ENCODE measurements around the gene KRT6A. TPM values are rescaled to one million over a fixed set of nuclear protein-coding genes. Genes with fewer than 3 reads are reported as not detected.

KRT6A gene
- polyA plus RNA-seq (2012; ENCODE audit: insufficient read depth, insufficient read length, low read depth): not detected

GRCh38 chr12:52493172-52493571 is at the start of gene KRT6A:
TSS of gene KRT6A (minus strand) at chr12:52493257. CDS start at chr12:52493188, 69 bp downstream.
- H3K36me3 ChIP-seq: no peaks in the 10 kb centered on the region
- H3K4me1 ChIP-seq: no peaks in the 10 kb centered on the region
- no peak within 1 kb of the TSS for H3K4me3 ChIP-seq (ENCODE audit: low read depth, low read length)
- no peak for TF ChIP-seq CTCF (IDR thresholded peaks at IDR 0.05; ENCODE audit: low read depth, low read length)
- H3K27me3 ChIP-seq: peaks cover 68% of the 10 kb centered on the region
- DNase-seq: no peak
- H3K9me3 ChIP-seq: no peaks in the 10 kb centered on the region

DNA sequence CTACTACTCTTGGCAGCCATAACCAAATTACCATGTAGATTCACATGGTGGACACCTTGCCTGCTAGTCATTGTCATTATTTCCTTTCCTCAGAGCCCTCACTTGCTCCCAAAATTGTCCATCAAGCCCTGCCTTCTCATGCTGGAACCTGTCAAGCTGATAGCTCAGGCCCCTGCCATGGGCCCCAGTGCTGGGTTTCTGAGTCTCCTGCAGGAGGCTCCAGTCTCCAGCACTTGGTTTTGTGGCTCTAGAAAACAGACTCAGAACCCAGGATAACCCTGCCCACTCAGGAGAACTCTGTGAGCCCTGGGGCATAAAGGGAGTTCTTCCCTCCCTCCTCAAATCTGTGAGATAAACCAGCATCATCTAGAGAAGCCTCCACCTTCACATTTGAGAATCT is 49.1 kb upstream of the KRT6A start:
- Histone ChIP-seq H3K27me3 (no peaks in the 10 kb centered on the region; the same call in 1 of the 2 replicates), H3K36me3 (no peaks in the 10 kb centered on the region), H3K4me1 (no peaks in the 10 kb centered on the region), H3K9me3 (no peaks in the 10 kb centered on the region), H3K4me3 (ENCODE audit: low read depth, low read length) (no peak overlapping the region)
- DNase-seq: no peak
- no peak for TF ChIP-seq CTCF (IDR thresholded peaks at IDR 0.05; ENCODE audit: low read depth, low read length)

- Histone ChIP-seq H3K36me3 (no peaks in the 10 kb centered on the region), H3K4me3 (ENCODE audit: low read depth, low read length) (no peak overlapping the region), H3K4me1 (no peaks in the 10 kb centered on the region), H3K9me3 (no peaks in the 10 kb centered on the region), H3K27me3 (no peaks in the 10 kb centered on the region; the same call in 1 of the 2 replicates)
- DNase-seq: no peak
- TF ChIP-seq CTCF (IDR thresholded peaks at IDR 0.05; ENCODE audit: low read depth, low read length): no peak
Measured at GRCh38 chr12:52541709-52542108, 48.7 kb upstream of the KRT6A start.

GRCh38 chr12:52540531-52540930 is 47.5 kb upstream of the KRT6A start:
- no peaks in the 10 kb centered on the region for H3K9me3 ChIP-seq
- no peaks in the 10 kb centered on the region for H3K27me3 ChIP-seq
- DNase-seq: no peak
- no peaks in the 10 kb centered on the region for H3K36me3 ChIP-seq
- H3K4me3 ChIP-seq (ENCODE audit: low read depth, low read length): no peak overlapping the region
- no peak for TF ChIP-seq CTCF (IDR thresholded peaks at IDR 0.05; ENCODE audit: low read depth, low read length)
- no peaks in the 10 kb centered on the region for H3K4me1 ChIP-seq

DNA sequence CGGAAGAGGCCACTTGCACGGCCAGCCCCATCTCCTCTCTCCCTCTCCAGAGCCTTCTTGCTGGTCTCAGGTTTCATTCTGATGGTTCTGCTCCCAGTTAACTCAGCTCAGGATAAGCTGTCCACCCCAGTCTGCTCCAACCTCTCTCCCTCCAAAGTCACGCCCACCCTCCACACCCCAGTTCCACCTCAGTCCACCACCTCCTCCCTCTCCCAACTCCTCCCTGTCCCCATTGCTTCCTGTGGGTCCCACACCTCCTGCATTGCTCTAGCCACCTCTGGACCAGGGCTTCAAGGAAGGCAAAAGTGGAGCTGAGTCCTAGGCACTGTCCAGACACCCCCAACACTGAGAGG is 46.7 kb upstream of the KRT6A start:
- Histone ChIP-seq H3K4me1 (no peaks in the 10 kb centered on the region), H3K36me3 (no peaks in the 10 kb centered on the region), H3K9me3 (no peaks in the 10 kb centered on the region), H3K4me3 (ENCODE audit: low read depth, low read length) (no peak overlapping the region), H3K27me3 (no peaks in the 10 kb centered on the region; the same call in 1 of the 2 replicates)
- no peak for DNase-seq
- no peak for TF ChIP-seq CTCF (IDR thresholded peaks at IDR 0.05; ENCODE audit: low read depth, low read length)

- no peak for TF ChIP-seq CTCF (IDR thresholded peaks at IDR 0.05; ENCODE audit: low read depth, low read length)
- H3K9me3 ChIP-seq: no peaks in the 10 kb centered on the region
- H3K27me3 ChIP-seq: no peaks in the 10 kb centered on the region; the same call in 1 of the 2 replicates
- no peak overlapping the region for H3K4me3 ChIP-seq (ENCODE audit: low read depth, low read length)
- no peaks in the 10 kb centered on the region for H3K36me3 ChIP-seq
- no peaks in the 10 kb centered on the region for H3K4me1 ChIP-seq
- no peak for DNase-seq
Measured at GRCh38 chr12:52539083-52539820, 46.2 kb upstream of the KRT6A start.
